ENCODE results near the gene CREB3L2. TPM values are rescaled to one million over a fixed set of nuclear protein-coding genes. Genes with fewer than 3 reads are reported as not detected.

The CREB3L2 gene
- total and polyA plus RNA-seq, 2 of the 8 experiments (the other 6 are each of a cell fraction or from before 2014, with no cell fraction given) = 14.4 to 48.3 TPM

DNA sequence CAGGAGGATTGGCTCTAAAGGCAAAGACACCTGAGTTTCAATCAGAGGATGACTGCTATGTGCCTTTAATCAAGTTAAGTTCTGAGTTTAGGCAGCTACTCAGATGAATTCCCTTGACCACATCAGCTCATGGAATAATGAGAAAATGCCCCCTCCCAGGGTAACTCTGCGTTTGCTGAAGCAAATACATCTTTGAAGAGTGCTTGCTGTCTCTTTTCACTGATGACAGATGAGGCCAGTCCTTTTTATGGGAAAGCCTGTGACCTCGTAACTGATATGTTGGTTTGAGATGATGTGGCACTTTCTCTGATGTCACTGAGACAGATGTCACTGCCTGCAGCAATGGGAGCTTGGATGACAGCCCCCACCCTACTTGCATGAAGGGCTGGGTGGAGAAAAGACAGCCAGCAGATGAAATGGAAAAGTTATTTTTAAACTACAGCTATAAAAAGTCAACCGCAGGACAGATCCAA lies 111.4 kb downstream of the CREB3L2 start (continued):
- TF ChIP-seq, protein P1, sequence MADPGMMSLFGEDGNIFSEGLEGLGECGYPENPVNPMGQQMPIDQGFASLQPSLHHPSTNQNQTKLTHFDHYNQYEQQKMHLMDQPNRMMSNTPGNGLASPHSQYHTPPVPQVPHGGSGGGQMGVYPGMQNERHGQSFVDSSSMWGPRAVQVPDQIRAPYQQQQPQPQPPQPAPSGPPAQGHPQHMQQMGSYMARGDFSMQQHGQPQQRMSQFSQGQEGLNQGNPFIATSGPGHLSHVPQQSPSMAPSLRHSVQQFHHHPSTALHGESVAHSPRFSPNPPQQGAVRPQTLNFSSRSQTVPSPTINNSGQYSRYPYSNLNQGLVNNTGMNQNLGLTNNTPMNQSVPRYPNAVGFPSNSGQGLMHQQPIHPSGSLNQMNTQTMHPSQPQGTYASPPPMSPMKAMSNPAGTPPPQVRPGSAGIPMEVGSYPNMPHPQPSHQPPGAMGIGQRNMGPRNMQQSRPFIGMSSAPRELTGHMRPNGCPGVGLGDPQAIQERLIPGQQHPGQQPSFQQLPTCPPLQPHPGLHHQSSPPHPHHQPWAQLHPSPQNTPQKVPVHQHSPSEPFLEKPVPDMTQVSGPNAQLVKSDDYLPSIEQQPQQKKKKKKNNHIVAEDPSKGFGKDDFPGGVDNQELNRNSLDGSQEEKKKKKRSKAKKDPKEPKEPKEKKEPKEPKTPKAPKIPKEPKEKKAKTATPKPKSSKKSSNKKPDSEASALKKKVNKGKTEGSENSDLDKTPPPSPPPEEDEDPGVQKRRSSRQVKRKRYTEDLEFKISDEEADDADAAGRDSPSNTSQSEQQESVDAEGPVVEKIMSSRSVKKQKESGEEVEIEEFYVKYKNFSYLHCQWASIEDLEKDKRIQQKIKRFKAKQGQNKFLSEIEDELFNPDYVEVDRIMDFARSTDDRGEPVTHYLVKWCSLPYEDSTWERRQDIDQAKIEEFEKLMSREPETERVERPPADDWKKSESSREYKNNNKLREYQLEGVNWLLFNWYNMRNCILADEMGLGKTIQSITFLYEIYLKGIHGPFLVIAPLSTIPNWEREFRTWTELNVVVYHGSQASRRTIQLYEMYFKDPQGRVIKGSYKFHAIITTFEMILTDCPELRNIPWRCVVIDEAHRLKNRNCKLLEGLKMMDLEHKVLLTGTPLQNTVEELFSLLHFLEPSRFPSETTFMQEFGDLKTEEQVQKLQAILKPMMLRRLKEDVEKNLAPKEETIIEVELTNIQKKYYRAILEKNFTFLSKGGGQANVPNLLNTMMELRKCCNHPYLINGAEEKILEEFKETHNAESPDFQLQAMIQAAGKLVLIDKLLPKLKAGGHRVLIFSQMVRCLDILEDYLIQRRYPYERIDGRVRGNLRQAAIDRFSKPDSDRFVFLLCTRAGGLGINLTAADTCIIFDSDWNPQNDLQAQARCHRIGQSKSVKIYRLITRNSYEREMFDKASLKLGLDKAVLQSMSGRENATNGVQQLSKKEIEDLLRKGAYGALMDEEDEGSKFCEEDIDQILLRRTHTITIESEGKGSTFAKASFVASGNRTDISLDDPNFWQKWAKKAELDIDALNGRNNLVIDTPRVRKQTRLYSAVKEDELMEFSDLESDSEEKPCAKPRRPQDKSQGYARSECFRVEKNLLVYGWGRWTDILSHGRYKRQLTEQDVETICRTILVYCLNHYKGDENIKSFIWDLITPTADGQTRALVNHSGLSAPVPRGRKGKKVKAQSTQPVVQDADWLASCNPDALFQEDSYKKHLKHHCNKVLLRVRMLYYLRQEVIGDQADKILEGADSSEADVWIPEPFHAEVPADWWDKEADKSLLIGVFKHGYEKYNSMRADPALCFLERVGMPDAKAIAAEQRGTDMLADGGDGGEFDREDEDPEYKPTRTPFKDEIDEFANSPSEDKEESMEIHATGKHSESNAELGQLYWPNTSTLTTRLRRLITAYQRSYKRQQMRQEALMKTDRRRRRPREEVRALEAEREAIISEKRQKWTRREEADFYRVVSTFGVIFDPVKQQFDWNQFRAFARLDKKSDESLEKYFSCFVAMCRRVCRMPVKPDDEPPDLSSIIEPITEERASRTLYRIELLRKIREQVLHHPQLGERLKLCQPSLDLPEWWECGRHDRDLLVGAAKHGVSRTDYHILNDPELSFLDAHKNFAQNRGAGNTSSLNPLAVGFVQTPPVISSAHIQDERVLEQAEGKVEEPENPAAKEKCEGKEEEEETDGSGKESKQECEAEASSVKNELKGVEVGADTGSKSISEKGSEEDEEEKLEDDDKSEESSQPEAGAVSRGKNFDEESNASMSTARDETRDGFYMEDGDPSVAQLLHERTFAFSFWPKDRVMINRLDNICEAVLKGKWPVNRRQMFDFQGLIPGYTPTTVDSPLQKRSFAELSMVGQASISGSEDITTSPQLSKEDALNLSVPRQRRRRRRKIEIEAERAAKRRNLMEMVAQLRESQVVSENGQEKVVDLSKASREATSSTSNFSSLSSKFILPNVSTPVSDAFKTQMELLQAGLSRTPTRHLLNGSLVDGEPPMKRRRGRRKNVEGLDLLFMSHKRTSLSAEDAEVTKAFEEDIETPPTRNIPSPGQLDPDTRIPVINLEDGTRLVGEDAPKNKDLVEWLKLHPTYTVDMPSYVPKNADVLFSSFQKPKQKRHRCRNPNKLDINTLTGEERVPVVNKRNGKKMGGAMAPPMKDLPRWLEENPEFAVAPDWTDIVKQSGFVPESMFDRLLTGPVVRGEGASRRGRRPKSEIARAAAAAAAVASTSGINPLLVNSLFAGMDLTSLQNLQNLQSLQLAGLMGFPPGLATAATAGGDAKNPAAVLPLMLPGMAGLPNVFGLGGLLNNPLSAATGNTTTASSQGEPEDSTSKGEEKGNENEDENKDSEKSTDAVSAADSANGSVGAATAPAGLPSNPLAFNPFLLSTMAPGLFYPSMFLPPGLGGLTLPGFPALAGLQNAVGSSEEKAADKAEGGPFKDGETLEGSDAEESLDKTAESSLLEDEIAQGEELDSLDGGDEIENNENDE (IDR thresholded peaks at IDR 0.05; ENCODE audit: insufficient replicate concordance, low read length) = no peak
- no peak for TF ChIP-seq ASH2L (IDR thresholded peaks at IDR 0.05; ENCODE audit: low read length)
- no peak for TF ChIP-seq KDM4A (IDR thresholded peaks at IDR 0.05; ENCODE audit: low read depth, low read length, severe bottlenecking)
- TF ChIP-seq SRF (IDR thresholded peaks at IDR 0.05; ENCODE audit: low read depth, low read length) = no peak
- TF ChIP-seq CHD1 (IDR thresholded peaks at IDR 0.05; ENCODE audit: low read depth, low read length) = no peak
- no peak for TF ChIP-seq ZNF274 (IDR thresholded peaks at IDR 0.05; ENCODE audit: borderline replicate concordance, extremely low read depth, low read length)
- TF ChIP-seq SAP30 (IDR thresholded peaks at IDR 0.05; ENCODE audit: insufficient read depth, insufficient replicate concordance, low read length) = no peak
- no peak for TF ChIP-seq RBBP5 (IDR thresholded peaks at IDR 0.05; ENCODE audit: borderline replicate concordance, low read depth, low read length)
- TF ChIP-seq GABPA (IDR thresholded peaks at IDR 0.05; ENCODE audit: borderline replicate concordance, insufficient read depth, low read length) = no peak
- TF ChIP-seq RFX5 (IDR thresholded peaks at IDR 0.05; ENCODE audit: borderline replicate concordance, low read depth, low read length) = no peak
- TF ChIP-seq PHF8 (conservative IDR thresholded peaks at IDR 0.05; ENCODE audit: low read depth, low read length) = no peak
- TF ChIP-seq YY1 (IDR thresholded peaks at IDR 0.05; ENCODE audit: low read depth, low read length) = no peak
